ENCODE measurements around the gene SOX6.
"Not testable (repeated sequence)": the region's sequence is repeated elsewhere in the genome, so short reads cannot be mapped to it uniquely, and the experiment has no call there.

Gene SOX6

GRCh38 chr11:15926071-15926470 lies 430.3 kb downstream of the SOX6 start:
- no peak for DNase-seq

GRCh38 chr11:15923183-15923582 lies 433.2 kb downstream of the SOX6 start:
- DNase-seq, result peak; percentile 10

DNA sequence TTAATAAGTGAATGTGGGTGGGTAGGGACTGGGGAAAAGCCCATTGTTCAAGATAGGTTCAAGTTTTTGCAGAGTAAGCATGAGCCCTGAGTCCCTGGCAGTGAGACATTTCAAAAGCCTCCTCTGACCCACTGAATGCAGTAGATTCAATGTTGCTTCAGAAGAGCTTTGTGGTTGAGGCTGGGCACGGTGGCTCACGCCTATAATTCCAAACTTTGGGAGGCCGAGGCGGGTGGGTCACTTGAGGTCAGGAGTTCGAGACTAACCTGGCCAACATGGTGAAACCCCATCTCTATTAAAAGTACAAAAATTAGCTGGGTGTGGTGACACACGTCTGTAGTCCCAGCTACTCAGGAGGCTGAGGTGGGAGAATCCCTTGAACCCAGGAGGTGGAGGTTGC lies 433.6 kb downstream of the SOX6 start:
- not testable (repeated sequence) for DNase-seq

DNA sequence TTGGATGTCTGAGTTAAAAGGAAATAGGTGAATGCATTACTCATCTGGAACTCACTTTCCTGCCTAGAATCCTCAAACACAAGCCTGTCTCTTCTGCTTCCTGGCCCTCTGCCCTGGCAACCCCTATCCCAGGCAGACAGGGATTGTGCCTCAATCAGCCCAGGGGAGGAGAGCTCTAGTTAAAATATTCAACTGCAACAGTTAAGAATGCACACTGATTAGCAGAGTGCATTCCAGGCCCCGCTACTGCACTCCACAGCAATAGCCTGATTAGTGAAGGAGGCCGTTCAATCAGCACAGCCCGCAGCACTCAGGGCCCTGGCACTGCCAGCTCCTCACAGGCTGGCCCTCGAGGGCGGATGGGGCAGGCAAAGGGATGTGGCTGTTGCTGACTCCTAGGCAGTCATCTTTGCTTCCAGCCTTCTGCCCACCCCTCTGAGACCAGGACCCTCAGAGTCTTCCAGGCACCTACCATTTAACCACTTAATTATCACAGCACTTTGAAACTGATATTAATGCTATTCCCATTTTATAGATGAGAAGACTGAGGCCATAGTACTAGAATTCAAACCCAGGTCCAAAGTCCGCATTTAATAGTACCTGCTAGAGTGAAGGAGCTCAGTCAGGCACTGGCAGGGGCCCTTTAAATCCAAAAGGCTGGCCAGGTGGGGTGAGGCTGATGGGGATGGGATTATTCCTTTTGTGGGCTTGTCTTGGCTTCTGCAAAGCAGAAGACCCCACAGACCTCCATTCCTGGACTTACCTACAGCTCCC lies 435.3 kb downstream of the SOX6 start:
- no peak for DNase-seq

GRCh38 chr11:15918674-15919073 lies 437.7 kb downstream of the SOX6 start:
- no peak for DNase-seq

DNA sequence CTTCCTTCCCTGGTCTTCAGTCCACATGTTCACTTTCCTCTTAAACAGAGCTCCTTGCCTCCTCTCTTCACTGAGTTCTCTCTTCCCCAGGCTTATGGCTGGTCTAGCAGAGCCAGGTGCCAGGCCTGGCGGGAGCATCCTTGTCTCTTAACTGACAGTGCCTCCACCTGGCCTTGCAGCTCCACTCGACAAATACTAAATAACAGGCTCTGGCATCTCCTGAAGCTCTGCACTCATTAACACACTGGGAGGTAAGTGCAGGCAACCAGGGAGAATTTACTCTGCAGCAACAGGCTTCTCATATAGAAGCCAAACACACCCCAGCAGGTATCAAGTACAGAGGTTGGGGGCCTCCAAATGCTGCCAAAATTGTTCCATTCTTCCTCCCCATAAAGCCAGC lies 438.1 kb downstream of the SOX6 start:
- no peak for DNase-seq

Data from fibroblast of skin of back (primary cell).